ENCODE data around the gene PMEPA1. TPM values are rescaled to one million over a fixed set of nuclear protein-coding genes. Genes with fewer than 3 reads are reported as not detected.

PMEPA1 gene
- total and polyA plus RNA-seq, 2 experiments from 2014 or later, result 7.3 to 15.4 TPM

DNA sequence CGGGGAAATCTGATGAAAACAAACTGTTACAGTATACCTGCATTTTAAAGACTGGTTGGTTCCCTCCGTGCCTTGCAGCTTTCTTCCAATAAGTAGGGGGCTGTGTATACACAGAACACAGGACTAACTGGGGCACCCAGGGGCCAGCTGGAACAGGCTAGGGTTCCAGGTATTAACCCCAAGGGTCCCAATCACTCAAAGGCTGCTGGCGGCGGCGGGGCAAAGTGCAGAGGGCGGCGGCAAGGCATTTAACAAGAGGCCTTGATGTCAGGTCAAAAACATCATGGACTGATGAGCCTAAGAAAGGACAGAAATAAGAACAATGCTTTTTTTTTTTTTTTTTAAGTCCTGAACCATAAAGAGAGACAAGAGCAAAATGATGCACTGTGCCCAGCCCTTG lies 2.5 kb downstream of the PMEPA1 start:
- ATAC-seq (no peak), DNase-seq (ENCODE audit: low spot score) (no peak)
- Mint-ChIP-seq H3K27me3 (ENCODE audit: insufficient read depth, low read depth, poor library complexity) (peaks cover 24% of the 10 kb centered on the region), H3K4me3 (peak overlapping the region; percentile 88), H3K27ac (no peak overlapping the region), H3K9me3 (no peaks in the 10 kb centered on the region; the same call in 2 of the 3 replicates), H3K4me1 (peaks cover 69% of the 10 kb centered on the region), H3K36me3 (ENCODE audit: low read depth) (peaks cover 10% of the 10 kb centered on the region; the same call in 1 of the 3 replicates)
- Histone ChIP-seq H3K4me3 (peak overlapping the region; percentile 85), H4K20me1 (replicated peaks; ENCODE audit: insufficient read depth) (peaks cover 59% of the 10 kb centered on the region), H3K27me3 (ENCODE audit: insufficient read depth) (no peaks in the 10 kb centered on the region), H3K36me3 (ENCODE audit: insufficient read depth) (no peaks in the 10 kb centered on the region), H3K27ac (ENCODE audit: low read depth) (no peak overlapping the region), H3K4me2 (peak overlapping the region; percentile 95), H3K4me1 (ENCODE audit: insufficient read depth) (peaks cover 52% of the 10 kb centered on the region), H3K9me2 (ENCODE audit: insufficient read depth) (no peaks in the 10 kb centered on the region), H3K79me2 (replicated peaks; ENCODE audit: insufficient read depth) (peaks cover 72% of the 10 kb centered on the region), H2AFZ (no peak overlapping the region), H3F3A (replicated peaks; ENCODE audit: low read depth) (no peaks in the 10 kb centered on the region)
- TF ChIP-seq CREB1 (CRISPR knock-in tag; IDR thresholded peaks at IDR 0.05; ENCODE audit: low read depth), result no peak
- no peak for TF ChIP-seq JUNB (IDR thresholded peaks at IDR 0.05; ENCODE audit: unreplicated experiment)
- TF ChIP-seq, protein P1, sequence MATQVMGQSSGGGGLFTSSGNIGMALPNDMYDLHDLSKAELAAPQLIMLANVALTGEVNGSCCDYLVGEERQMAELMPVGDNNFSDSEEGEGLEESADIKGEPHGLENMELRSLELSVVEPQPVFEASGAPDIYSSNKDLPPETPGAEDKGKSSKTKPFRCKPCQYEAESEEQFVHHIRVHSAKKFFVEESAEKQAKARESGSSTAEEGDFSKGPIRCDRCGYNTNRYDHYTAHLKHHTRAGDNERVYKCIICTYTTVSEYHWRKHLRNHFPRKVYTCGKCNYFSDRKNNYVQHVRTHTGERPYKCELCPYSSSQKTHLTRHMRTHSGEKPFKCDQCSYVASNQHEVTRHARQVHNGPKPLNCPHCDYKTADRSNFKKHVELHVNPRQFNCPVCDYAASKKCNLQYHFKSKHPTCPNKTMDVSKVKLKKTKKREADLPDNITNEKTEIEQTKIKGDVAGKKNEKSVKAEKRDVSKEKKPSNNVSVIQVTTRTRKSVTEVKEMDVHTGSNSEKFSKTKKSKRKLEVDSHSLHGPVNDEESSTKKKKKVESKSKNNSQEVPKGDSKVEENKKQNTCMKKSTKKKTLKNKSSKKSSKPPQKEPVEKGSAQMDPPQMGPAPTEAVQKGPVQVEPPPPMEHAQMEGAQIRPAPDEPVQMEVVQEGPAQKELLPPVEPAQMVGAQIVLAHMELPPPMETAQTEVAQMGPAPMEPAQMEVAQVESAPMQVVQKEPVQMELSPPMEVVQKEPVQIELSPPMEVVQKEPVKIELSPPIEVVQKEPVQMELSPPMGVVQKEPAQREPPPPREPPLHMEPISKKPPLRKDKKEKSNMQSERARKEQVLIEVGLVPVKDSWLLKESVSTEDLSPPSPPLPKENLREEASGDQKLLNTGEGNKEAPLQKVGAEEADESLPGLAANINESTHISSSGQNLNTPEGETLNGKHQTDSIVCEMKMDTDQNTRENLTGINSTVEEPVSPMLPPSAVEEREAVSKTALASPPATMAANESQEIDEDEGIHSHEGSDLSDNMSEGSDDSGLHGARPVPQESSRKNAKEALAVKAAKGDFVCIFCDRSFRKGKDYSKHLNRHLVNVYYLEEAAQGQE (IDR thresholded peaks at IDR 0.05; ENCODE audit: unreplicated experiment), result no peak
- no peak for TF ChIP-seq ZNF331 (CRISPR knock-in tag; IDR thresholded peaks at IDR 0.05; ENCODE audit: low read depth)
- TF ChIP-seq, protein P2, sequence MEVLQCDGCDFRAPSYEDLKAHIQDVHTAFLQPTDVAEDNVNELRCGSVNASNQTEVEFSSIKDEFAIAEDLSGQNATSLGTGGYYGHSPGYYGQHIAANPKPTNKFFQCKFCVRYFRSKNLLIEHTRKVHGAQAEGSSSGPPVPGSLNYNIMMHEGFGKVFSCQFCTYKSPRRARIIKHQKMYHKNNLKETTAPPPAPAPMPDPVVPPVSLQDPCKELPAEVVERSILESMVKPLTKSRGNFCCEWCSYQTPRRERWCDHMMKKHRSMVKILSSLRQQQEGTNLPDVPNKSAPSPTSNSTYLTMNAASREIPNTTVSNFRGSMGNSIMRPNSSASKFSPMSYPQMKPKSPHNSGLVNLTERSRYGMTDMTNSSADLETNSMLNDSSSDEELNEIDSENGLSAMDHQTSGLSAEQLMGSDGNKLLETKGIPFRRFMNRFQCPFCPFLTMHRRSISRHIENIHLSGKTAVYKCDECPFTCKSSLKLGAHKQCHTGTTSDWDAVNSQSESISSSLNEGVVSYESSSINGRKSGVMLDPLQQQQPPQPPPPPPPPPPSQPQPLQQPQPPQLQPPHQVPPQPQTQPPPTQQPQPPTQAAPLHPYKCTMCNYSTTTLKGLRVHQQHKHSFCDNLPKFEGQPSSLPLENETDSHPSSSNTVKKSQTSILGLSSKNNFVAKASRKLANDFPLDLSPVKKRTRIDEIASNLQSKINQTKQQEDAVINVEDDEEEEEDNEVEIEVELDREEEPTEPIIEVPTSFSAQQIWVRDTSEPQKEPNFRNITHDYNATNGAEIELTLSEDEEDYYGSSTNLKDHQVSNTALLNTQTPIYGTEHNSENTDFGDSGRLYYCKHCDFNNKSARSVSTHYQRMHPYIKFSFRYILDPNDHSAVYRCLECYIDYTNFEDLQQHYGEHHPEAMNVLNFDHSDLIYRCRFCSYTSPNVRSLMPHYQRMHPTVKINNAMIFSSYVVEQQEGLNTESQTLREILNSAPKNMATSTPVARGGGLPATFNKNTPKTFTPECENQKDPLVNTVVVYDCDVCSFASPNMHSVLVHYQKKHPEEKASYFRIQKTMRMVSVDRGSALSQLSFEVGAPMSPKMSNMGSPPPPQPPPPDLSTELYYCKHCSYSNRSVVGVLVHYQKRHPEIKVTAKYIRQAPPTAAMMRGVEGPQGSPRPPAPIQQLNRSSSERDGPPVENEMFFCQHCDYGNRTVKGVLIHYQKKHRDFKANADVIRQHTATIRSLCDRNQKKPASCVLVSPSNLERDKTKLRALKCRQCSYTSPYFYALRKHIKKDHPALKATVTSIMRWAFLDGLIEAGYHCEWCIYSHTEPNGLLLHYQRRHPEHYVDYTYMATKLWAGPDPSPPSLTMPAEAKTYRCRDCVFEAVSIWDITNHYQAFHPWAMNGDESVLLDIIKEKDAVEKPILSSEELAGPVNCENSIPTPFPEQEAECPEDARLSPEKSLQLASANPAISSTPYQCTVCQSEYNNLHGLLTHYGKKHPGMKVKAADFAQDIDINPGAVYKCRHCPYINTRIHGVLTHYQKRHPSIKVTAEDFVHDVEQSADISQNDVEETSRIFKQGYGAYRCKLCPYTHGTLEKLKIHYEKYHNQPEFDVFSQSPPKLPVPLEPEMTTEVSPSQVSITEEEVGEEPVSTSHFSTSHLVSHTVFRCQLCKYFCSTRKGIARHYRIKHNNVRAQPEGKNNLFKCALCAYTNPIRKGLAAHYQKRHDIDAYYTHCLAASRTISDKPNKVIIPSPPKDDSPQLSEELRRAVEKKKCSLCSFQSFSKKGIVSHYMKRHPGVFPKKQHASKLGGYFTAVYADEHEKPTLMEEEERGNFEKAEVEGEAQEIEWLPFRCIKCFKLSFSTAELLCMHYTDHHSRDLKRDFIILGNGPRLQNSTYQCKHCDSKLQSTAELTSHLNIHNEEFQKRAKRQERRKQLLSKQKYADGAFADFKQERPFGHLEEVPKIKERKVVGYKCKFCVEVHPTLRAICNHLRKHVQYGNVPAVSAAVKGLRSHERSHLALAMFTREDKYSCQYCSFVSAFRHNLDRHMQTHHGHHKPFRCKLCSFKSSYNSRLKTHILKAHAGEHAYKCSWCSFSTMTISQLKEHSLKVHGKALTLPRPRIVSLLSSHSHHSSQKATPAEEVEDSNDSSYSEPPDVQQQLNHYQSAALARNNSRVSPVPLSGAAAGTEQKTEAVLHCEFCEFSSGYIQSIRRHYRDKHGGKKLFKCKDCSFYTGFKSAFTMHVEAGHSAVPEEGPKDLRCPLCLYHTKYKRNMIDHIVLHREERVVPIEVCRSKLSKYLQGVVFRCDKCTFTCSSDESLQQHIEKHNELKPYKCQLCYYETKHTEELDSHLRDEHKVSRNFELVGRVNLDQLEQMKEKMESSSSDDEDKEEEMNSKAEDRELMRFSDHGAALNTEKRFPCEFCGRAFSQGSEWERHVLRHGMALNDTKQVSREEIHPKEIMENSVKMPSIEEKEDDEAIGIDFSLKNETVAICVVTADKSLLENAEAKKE (CRISPR knock-in tag; IDR thresholded peaks at IDR 0.05), result no peak
- TF ChIP-seq EZH2 (IDR thresholded peaks at IDR 0.05; ENCODE audit: low read depth, unreplicated experiment), result no peak
- no peak for TF ChIP-seq NANOG (IDR thresholded peaks at IDR 0.05; ENCODE audit: borderline replicate concordance)
- no peak for TF ChIP-seq POLR2AphosphoS5 (IDR thresholded peaks at IDR 0.05; ENCODE audit: low read depth)

All from GM23338 (cell line).